Heart left ventricle (tissue), 13 donors: ENCODE results near the gene DGKB.

ENCODE experiments used
- POLR2A ChIP-seq, 2 donors: fragments of 450-650 bp; IDR thresholded peaks; one replicate each; pipeline ENCODE4 v1.6.1; 2017; ENCODE audit warnings: antibody characterized with exemption in 2 of 2, mild to moderate bottlenecking in 2 of 2, moderate library complexity in 2 of 2
- TF ChIP-seq, protein P1 (sequence below), 12 donors: fragments of 200-600 bp; sonication (generic) in 4 of 12; IDR thresholded peaks; one replicate each; pipeline versions ENCODE4 v1.5.0 to v1.8.0; 2018 to 2022; ENCODE audit warnings: antibody characterized with exemption in 12 of 12, mild to moderate bottlenecking in 5 of 12
- donor health status: ischemic (EF 13 %, LVEDD 7.1; RV severe dilation, severe dysfunction).
- donor health status: DM: no; HTN: yes; CAD: no.
- donor health status: DM: no; HTN: no; CAD: no.
- donor health status: ischemic (EF 25% LVEDD 6.9; RV normal size, moderate dysfunction).
- donor health status: ischemic (EF 25% LVEDD 5.7; RV mildly dilated, moderate dysfunction).
- donor health status: ischemic (EF 35%, LVEDD 5.7; RV mildly dilated, moderate dysfunction).
- donor health status: nonischemic (EF 11% LVEDD 7.7; RV severe dilation, severe dysfunction).
- donor health status: DM: yes; HTN: yes; CAD: no.
- donor health status: PGD.
- donor health status: ischemic (EF 29% LVEDD 5.4; RV normal size, mild dysfunction).
- donor health status: nonischemic (EF 23%, LVEDD 6.1; RV moderate dilation, normal function).

DNA sequence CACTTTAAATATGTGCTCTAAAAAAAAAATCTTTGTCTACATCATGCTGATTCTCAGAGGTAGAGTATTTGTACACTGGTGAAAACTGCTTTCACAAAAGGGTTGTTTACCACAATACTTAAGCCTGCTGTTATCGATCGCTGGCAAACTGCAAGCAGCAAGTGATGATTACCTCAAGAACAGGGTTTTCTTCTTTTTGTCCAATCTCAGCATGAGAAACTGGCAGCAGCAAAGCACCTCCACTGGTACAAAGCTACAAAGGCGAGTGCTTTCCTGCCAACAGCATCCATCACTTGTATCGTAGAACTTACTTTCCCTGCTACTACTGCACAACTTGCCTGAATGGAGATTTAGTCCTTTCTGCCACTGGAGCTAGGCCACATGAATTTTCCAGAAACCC, 276.5 kb downstream of the DGKB start:
- TF ChIP-seq, protein P1, sequence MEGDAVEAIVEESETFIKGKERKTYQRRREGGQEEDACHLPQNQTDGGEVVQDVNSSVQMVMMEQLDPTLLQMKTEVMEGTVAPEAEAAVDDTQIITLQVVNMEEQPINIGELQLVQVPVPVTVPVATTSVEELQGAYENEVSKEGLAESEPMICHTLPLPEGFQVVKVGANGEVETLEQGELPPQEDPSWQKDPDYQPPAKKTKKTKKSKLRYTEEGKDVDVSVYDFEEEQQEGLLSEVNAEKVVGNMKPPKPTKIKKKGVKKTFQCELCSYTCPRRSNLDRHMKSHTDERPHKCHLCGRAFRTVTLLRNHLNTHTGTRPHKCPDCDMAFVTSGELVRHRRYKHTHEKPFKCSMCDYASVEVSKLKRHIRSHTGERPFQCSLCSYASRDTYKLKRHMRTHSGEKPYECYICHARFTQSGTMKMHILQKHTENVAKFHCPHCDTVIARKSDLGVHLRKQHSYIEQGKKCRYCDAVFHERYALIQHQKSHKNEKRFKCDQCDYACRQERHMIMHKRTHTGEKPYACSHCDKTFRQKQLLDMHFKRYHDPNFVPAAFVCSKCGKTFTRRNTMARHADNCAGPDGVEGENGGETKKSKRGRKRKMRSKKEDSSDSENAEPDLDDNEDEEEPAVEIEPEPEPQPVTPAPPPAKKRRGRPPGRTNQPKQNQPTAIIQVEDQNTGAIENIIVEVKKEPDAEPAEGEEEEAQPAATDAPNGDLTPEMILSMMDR (IDR thresholded peaks at IDR 0.05), result no peak
- no peak for TF ChIP-seq POLR2A (IDR thresholded peaks at IDR 0.05)
